ENCODE measurements around the gene PHYKPL.
"Not testable (repeated sequence)": the region's sequence is repeated elsewhere in the genome, so short reads cannot be mapped to it uniquely, and the experiment has no call there.

Gene PHYKPL

DNA sequence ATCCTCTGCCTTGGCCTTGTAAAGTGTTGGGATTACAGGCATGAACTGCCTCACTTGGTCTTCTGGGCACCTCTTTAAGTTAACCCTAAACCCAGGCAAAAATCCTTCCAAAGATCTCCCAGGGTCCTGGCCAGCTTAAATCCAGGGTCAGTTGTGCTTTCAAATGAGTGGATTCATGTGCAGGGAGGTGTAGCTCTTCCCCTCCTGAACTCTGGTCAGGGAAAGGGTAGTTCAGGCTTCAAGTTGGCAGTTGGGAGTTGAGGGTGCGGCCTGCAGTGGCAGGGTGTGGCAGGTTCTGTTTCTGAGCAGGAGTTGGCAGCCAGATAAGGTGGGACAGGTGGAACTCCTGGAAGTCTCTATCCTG, 24.7 kb downstream of the PHYKPL start:
- no peak for DNase-seq (ENCODE audit: low read depth)

DNA sequence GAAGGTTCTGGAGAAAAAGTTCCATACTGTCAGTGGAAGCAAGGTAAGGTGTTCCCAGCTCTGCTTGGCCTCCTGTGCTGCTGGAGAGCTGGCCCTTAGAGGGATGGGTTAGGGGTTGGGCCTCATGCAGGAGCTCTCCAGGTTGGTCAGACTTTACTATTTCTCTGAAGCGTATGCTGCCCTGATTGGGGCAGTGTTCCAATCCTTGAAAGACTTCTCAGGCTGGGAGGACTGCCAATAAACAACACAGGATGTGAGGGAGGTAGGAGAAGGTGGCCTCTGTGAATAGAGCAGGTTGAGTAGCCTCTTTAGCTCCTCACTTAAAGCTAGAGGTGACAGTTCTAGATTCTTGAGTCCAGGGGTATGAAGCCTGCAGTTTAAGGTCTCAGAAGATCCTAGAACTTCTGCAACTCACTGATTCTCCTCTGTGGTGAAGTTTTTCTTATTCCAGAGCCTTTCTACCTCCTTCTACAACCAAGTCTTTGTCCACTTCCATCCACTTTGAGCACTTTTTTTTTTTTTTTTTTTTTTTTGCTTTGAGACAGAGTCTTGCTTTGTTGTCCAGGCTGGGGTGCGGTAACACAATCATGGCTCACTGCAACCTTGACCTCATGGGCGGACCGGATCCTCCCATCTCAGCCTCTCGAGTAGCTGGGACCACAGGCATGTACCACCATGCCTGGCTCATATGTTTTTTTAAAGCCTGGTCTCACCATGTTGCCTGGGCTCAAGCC, 25.3 kb downstream of the PHYKPL start:
- DNase-seq (ENCODE audit: low read depth) = no peak

DNA sequence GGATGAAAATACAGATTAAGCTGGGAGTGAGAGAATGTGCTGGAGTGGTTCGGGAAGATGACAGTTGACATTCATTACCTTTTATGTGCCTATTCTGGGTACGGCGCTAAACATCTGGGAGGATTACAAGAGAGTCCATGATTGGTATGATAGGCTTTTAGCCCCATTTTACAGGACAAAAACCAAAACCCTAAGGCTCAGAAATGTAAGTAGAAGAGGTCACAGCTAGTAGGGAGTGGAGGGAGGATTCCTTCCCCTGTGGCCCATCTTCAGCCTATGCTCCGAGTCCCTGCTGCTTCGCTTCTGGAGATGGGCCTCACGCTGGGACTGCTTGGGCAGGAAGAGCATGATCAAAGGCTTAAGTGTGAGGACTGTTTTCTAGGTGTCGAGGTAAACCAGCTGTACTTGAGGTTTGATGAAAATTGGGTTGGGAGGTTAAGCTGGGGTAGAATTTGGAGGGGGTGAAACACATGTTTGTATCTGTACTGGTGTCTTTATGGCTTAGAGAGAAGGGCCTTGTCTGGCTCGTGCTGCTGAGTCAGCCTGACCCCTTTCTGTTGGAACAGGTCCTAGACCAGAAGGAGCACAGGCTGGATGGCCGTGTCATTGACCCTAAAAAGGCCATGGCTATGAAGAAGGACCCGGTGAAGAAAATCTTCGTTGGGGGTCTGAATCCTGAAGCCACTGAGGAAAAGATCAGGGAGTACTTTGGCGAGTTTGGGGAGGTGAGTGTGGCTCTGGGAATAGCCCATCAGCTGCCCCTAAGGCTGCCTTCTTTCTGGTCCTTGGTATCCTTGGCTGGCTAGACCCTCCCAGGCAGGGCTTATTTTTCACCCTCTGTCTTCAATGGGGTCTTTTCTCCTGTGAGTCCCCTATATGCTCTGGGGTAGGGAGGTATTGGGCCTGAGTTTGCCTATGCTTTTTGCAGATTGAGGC, 26.2 kb downstream of the PHYKPL start:
- no peak for DNase-seq (ENCODE audit: low read depth)

DNA sequence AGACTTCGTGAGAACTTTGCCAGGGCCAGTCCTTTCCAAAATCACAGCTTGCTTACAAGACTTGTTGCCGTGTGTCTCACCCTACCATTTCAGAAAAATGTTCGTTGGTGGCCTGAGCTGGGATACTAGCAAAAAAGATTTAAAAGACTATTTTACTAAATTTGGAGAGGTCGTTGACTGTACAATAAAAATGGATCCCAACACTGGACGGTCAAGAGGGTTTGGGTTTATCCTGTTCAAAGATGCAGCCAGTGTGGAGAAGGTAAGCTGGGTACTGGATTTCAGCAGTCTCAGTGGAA, 26.9 kb downstream of the PHYKPL start:
- DNase-seq (ENCODE audit: low read depth) = no peak

DNA sequence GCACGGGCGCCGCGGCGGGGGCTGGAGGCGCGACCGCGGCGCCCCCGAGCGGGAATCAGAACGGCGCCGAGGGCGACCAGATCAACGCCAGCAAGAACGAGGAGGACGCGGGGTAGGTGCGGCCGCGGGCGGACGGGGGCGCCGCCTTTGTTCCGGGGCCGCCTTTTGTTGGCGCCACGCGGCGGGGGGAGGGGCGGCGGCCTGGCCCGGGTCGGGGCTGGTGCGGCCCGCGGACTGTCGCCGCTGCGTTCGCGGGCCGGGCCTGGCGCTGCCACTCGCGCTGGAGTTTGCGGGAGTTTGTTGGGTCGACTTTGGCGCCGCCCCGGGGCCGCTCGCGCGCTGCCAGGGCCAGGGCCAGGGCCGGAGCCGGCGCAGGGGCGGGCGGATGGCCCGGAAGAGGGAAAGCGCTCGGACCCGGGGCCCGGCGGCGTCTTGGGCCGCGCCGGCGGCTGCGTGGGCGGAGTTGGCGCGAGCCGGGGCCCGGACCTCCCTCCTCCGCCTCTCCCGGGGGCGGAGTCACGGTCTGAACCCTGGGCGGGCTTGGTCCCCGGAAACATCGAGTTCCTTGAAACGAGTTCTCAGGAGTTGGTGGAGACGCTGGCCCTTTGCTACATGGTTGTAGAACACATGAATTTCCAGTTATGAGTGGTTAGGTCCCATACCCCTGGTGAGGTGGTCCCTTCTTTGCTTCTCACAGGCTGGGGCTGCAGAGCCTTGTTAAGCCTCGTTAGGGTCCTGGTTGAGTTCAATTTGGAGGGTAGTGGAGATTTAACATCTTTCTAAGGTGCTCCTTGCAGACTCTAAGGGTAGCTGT, 27.5 kb downstream of the PHYKPL start:
- DNase-seq (ENCODE audit: low read depth) = peak; percentile 57

DNA sequence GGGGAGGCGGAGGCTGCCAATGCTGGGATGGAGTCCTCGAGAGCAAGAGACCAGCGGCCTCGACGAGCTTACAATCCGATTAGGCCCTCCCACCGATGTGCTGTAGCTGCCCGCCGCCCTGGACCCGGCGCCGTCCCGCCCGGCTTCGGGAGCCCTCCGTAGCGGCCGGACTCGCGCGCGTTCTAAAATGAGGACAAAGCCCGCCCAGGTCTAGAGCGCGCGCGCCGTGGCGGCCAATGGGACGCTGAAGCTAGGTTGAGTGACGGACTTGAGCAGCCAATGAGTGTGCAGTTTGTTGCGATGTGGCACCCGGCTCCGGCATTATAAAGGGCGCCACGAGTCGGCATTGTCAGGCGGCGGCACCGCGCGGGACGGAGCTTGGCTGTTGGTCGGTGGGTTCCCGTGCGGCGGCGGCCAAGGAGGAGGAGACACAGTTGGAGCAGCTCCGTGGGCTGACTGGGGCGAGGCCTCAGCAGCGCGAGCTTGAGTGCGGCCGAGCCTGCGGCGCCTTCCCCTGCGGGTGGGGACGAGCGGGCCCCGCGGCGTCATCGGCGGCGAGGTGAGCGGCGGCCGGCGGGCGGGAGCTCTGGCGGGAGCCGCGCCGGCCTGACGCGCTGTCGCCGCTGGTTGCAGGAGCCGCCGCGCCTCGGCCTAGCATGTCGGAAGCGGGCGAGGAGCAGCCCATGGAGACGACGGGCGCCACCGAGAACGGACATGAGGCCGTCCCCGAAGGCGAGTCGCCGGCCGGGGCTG, 28.2 kb downstream of the PHYKPL start, which contains the start of gene HNRNPAB:
Gene HNRNPAB, plus strand, starts transcription at position 352 of the 753 bp plus-strand sequence. Its CDS starts 305 bp downstream, at position 657.
- DNase-seq (ENCODE audit: low read depth) = peak; percentile 92

DNA sequence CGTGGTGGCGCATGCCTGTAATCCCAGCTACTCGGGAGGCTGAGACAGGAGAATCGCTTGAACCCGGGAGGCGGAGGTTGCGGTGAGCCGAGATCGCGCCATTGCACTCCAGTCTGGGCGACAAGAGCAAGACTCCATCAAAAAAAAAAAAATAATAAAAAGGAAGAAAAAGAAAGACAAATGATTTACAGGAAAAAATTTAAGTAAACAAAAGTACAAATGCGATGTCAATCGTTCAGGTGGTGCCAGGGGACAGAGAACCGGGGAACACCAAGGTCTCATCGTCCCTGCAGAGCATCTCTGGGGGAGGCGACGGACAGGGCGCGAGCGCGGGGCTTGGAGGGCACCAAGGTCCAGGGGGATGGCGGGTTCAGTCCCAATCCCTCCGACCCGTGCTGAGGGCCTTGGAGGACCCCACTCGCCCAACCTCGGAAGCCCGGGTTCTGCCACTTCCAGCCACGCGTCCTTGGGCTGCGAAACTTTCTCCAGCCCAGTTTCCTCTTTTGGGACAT, 28.9 kb downstream of the PHYKPL start:
- DNase-seq (ENCODE audit: low read depth) = no peak

DNA sequence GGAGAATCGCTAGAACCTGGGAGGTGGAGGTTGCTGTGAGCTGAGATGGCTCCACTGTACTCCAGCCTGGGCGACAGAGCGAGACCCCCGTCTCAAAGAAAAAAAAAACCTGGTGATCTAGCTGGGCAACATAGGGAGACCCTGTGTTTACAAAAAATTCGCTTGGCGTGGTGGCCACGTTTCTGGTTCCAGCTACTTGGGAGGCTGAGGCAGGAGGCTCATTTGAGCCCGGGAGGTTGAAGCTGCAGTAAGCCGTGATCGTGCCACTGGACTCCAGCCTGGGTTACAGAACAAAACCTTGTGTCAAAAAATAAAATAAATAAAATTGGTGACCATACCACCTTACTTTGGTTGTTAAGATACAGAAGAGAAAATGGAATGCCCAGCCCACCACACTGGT, 30.1 kb downstream of the PHYKPL start:
- no peak for DNase-seq (ENCODE audit: low read depth)

DNA sequence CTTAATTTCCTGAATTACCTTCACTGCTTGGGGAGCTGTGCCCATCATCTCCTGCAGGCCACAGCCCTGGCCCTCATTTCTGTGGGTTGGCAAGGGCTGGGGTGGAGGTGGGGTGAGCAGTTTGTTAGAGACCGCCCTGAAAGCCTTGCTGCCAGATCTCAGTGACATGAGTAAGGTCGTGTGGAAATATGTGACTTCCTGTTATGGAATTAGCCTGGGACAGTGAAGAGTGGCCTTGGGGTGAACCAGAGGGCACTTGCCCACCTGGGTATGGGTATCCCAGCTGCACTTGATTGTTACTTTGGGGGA, 30.7 kb downstream of the PHYKPL start:
- no peak for DNase-seq (ENCODE audit: low read depth)

DNA sequence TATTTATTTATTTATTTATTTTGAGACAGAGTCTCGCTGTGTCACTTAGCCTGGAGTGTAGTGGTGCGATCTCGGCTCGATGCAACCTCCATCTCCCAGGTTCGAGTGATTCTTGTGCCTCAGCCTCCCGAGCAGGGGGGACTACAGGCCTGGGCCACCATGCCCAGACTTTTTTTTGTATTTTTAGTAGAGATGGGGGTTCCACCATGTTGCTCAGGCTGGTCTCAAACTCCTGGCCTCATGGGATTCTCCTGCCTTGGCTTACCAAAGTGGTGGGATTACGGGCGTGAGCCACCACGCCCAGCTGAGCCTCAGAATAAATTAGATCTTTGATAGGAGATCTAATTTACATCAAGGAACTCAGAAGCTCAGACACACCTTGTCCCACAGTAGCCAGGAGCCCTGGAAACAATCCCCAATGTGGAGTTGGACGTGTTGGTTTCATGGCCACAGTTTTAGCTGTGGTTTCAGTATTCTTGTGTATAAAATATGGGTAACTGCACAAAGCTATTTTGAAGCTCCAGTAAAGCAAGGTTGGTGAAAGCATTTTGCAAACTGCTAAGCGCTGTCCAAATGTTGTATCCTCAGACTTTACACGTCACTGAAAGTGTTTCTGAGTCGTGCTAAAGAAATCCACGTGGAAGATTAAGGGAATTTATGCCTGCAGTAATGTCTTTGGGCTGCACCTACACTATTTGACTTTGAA, 31.2 kb downstream of the PHYKPL start:
- DNase-seq (ENCODE audit: low read depth) = no peak

DNA sequence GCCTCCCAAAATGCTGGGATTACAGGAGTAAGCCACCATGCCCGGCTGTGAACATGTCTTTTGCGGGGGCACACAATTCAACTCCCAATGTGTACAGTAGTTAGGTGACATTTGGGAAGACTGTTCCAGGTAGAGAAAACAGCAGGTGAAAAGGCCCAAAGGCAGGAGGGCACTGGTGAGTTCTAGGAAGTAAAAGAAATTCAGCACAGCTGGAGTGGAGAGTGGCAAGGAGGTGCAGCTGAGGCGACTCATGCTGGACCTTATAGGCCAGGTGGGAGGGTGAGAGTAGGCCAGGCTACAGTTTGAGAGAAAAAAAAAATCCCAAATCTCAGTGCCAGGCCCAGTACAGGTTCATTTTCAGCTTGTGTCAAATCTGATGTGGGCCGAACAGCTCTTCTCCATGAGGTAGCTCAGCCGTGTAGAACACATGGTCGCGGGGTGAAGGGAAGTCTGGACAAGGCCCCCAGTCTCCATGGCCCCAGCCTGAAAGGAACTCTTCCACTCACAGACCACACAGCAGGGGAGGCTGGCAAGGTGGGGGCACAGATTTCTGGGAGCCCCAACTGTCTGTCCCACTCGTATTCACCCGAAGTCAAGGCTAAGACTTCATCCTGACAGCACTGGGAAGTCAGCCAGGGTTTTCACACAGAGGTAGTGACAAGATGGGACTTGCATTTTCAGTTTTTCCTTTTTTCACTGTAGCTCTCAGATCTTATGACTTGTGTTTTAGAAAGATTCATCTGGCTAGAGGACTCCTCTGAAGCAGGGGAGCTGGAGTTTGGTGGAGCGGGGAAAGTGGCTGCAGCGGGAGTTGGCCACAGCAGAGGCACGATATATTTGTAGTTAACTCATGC, 32.8 kb downstream of the PHYKPL start:
- DNase-seq (ENCODE audit: low read depth) = no peak

DNA sequence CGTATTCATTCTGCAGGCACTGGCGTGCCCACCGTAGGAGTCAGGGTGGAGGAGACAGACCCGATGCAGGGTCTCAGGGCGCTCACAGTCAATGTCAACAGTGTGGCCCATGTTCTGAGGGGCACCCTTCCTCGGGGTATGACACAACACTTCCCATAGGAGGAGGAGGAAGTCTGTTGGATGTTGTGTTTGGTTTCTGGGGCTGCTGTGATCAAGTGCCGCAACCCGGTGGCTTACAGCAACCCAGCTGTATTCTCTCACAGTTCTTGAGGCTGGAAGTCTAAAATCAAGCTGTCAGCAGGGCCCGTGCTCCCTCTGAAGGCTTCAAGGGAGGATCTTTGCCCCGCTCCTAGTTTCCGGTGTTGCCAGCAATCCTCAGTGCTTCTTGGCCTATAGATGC, 33.9 kb downstream of the PHYKPL start:
- no peak for DNase-seq (ENCODE audit: low read depth)

DNA sequence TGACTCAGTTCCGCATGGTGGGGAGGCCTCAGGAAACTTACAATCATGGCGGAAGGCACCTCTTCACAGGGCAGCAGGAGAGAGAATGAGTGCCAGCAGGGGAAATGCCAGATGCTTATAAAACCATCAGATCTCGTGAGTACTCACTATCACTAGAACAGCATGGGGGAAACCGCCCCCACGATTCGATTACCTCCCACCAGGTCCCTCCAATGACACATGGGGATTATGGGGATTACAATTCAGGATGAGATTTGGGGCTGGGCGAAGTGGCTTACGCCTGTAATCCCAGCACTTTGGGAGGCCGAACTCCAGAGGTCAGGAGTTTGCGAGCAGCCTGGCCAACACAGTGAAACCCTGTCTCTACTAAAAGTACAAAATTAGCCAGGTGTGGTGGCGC, 34.5 kb downstream of the PHYKPL start:
- not testable (repeated sequence) for DNase-seq (ENCODE audit: low read depth)

DNA sequence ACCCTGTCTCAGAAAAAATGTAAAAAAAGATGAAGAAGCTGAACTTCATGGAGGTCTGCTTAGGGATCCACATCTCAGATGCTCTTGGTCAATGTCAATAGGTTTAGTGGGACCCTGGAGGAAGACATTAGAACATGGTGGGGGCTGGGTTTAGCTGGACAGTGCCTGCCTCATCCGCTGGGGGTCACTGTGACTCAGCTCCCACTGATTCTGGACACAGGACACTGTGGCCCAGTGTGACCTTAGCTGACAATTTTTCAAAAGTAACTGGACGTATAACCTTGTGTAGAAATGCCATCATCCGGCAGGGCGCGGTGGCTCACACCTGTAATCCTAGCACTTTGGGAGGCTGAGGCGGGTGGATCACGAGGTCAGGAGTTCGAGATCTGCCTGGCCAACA, 35.6 kb downstream of the PHYKPL start:
- no peak for DNase-seq (ENCODE audit: low read depth)

DNA sequence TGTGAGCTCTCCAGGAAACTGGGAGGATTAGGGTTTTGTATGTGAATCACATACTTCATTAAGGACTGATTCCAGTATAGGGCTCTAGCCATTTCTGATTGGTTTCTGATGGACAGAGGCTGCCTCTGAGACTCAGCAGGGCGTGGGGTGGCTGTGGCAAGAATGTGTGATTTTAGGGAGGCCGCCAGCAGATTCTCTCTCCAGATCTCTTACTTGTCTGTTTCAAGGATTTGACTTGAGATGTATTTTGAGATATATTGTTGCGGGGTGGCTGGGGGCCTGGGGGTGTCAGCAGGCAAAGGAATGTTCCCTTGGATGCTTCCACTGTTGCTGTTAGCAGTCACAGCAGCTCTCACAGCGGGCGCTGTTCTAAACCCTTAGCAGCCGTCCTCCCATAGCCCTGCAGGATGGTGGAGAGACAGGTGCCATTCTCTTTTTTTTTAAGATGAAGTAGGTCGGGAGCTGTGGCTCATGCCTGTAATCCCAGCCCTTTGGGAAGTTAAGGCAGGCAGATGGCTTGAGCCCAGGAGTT, 36.3 kb downstream of the PHYKPL start:
- DNase-seq (ENCODE audit: low read depth) = no peak

DNA sequence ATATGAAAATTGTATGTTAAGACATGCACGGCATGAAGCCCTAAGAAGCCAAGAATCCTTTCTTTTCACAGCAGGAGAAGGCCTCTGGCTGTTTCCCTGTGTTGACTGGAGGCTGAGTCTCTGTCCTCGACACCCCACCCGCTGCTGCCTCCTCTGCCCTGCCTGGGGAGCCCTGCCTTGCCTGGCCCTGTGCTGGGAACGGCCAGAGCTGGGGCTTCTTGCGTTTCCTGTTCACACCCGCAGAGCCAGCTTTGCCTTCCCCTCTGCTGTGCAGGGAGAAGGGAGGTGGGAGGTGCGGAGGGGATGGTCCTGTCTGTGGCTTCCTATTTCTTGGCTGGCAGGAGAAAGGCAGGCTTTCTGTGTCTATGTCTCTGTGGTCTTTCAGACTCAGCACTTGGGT, 38.6 kb downstream of the PHYKPL start:
- DNase-seq (ENCODE audit: low read depth) = no peak

DNA sequence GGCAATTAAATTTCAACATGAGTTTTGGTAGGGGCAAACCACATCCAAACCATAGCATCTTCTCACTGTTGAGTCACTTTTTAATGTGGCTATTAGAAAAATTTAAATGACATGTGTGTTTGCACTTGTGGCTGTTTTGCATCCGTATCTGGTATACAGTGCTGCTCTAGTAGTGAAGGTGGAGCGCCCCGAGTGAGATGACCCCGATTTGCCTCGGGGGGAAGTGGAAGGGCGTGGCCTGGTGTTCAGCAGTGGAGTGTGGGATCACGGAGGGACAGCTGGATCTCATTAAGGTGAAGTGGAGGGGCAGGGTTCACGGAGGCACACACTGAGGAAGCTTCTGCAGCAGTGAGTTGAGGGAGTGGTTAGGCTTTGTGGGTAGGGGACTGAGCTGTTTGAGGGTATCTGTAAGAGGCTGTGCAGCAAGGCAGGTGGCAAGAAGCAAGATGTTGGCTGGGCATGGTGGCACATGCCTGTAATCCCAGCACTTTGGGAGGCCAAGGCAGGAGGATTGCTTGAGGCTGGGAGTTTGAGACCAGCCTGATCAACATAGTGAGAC, 39.3 kb downstream of the PHYKPL start:
- DNase-seq (ENCODE audit: low read depth) = no peak

DNA sequence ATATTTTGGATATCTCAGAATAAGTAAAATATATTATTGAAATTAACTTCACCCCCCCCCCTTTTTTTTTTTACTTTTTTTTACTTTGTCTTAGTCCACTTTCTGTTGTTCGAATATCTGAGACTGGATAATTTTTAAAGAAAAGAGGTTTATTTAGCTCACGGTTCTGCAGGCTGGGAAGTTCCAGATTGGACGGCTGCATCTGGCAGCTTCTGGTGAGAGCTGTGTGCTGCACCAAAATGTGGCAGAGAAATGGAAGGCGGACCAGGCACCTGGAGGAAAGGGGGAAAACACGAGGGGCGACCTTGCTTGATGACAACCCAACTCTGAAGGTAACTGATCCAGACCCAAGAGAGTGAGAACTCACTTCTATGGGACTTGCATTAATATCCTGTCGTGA, 39.8 kb downstream of the PHYKPL start:
- no peak for DNase-seq (ENCODE audit: low read depth)

DNA sequence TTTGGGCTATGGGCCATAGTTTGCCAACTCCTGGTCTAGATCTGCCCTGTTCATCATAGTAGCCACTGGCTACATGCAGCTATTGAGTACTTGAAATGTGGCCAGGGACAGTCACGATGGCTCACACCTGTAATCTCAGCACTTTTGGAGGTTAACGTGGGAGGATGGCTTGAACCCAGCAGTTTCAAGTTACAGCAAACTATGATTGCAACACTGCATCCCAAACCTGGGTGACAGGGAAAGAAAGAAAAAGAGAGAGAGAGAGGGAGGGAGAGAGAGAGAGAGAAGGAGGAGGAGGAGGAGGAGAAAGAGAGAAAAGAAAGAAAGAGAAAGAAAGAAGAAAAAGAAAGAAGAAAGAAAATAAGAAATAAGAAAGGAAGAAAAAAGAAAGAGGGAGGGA, 40.4 kb downstream of the PHYKPL start:
- DNase-seq (ENCODE audit: low read depth) = no peak

DNA sequence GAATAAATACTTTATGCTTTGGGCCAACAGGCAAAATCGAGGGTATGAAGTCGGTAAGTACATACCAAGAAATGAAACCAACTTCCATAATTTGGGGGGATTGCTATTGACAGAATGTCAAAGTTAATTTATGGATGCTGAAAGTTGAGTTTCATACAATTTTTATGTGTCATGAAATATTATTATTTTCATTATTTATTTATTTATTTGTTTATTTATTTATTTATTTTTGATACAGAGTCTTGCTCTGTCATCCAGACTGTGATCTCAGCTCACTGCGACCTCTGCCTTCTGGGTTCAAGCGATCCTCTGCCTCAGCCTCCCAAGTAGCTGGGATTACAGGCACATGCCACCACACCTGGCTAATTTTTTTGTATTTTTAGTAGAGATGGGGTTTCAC, 40.9 kb downstream of the PHYKPL start:
- DNase-seq (ENCODE audit: low read depth) = no peak
